HepG2 (cell line): ENCODE data around the gene C20orf204. TPM values are rescaled to one million over a fixed set of nuclear protein-coding genes. Genes with fewer than 3 reads are reported as not detected.

Source experiments
- BORCS8-MEF2B ChIP-seq: sonication (generic); formaldehyde crosslinking; IDR thresholded peaks from 2 replicates; pipeline ENCODE4 v1.8.0; 2022; ENCODE audit warnings: mild to moderate bottlenecking, missing genetic modification reagents
- EED ChIP-seq: sonication (generic); formaldehyde crosslinking; IDR thresholded peaks from 2 replicates; pipeline ENCODE4 v1.5.0; 2020; ENCODE audit warnings: mild to moderate bottlenecking, missing genetic modification reagents
- FOSL1 ChIP-seq: sonication (generic); formaldehyde crosslinking; IDR thresholded peaks from 2 replicates; pipeline ENCODE4 v1.9.0; 2021; ENCODE audit warnings: missing genetic modification reagents, borderline replicate concordance
- HNF4G ChIP-seq, 2 experiments: sonication (generic) in 1 of 2; formaldehyde crosslinking in 1 of 2; IDR thresholded peaks; 2 replicates each; pipeline versions ENCODE4 v1.4.0 to v1.6.1; 2011 to 2020; ENCODE audit warnings: borderline replicate concordance in 2 of 2, low read depth in 2 of 2, mild to moderate bottlenecking in 2 of 2, low read length in 1 of 2, missing genetic modification reagents in 1 of 2, moderate library complexity in 1 of 2
- NFKBIZ ChIP-seq: IDR thresholded peaks from 2 replicates; pipeline ENCODE4 v1.6.1; 2018; ENCODE audit warnings: missing genetic modification reagents, missing compliant biosample characterization
- NFYB ChIP-seq: sonication (generic); formaldehyde crosslinking; IDR thresholded peaks from 2 replicates; pipeline ENCODE4 v1.4.0; 2020; ENCODE audit warnings: missing genetic modification reagents
- SRY ChIP-seq: sonication (generic); formaldehyde crosslinking; IDR thresholded peaks from 2 replicates; pipeline ENCODE4 v1.8.0; 2022; ENCODE audit warnings: mild to moderate bottlenecking, missing genetic modification reagents
- TCF7 ChIP-seq: sonication (generic); IDR thresholded peaks from 2 replicates; pipeline ENCODE4 v1.6.1; 2016; ENCODE audit warnings: antibody characterized with exemption, low read depth
- ZBTB8A ChIP-seq: sonication (generic); formaldehyde crosslinking; IDR thresholded peaks from 2 replicates; pipeline ENCODE4 v1.4.0; 2020; ENCODE audit warnings: mild to moderate bottlenecking, low read depth, missing genetic modification reagents, borderline replicate concordance
- ZNF143 ChIP-seq: sonication (generic); formaldehyde crosslinking; IDR thresholded peaks from 2 replicates; pipeline ENCODE4 v1.4.0; 2020; ENCODE audit warnings: missing genetic modification reagents
- ZNF20 ChIP-seq: sonication (generic); formaldehyde crosslinking; IDR thresholded peaks from 2 replicates; pipeline ENCODE4 v1.4.0; 2020; ENCODE audit warnings: mild to moderate bottlenecking, moderate library complexity, missing genetic modification reagents
- ZNF543 ChIP-seq: sonication (generic); formaldehyde crosslinking; IDR thresholded peaks from 2 replicates; pipeline ENCODE4 v1.4.0; 2020; ENCODE audit warnings: mild to moderate bottlenecking, missing genetic modification reagents
- ZNF552 ChIP-seq: sonication (generic); formaldehyde crosslinking; IDR thresholded peaks from 2 replicates; pipeline ENCODE4 v1.9.0; 2022; ENCODE audit warnings: missing genetic modification reagents, mild to moderate bottlenecking, borderline replicate concordance
- ZNF841 ChIP-seq: sonication (generic); formaldehyde crosslinking; IDR thresholded peaks from 2 replicates; pipeline ENCODE4 v1.8.1; 2023; ENCODE audit warnings: missing genetic modification reagents, borderline replicate concordance
- polyA plus RNA-seq, 8 experiments: library from polyadenylated mRNA; depleted of rRNA in 3 of 8; stranded (reverse) in 7 of 8; unstranded in 1 of 8; fragments of >200 nt; fragmentation: Illumina TruSeq in 4 of 8; extraction: Trizol in 4 of 8; gene quantifications; 2 replicates each; pipeline versions ENCODE4 v1.2.1 to v1.2.3, GENCODE V29; 2011 to 2016; ENCODE audit warnings: low read depth in 4 of 8, missing spikeins in 1 of 8, mixed read lengths in 1 of 8; ENCODE audit not compliant: insufficient read depth in 1 of 8
- total RNA-seq, 5 experiments: library from RNA; depleted of rRNA; stranded (reverse); fragments of >200 nt; fragmentation: Illumina TruSeq; extraction: Trizol; gene quantifications; 2 replicates each; pipeline ENCODE4 v1.2.3, GENCODE V29; 2016; ENCODE audit warnings: low read depth in 1 of 5
- TF ChIP-seq, protein P1 (sequence below): sonication (generic); formaldehyde crosslinking; IDR thresholded peaks from 2 replicates; pipeline ENCODE4 v1.5.0; 2020; ENCODE audit warnings: mild to moderate bottlenecking, missing genetic modification reagents, moderate library complexity
- TF ChIP-seq, protein P2 (sequence below): sonication (generic); formaldehyde crosslinking; IDR thresholded peaks from 2 replicates; pipeline ENCODE4 v1.4.0; 2020; ENCODE audit warnings: missing genetic modification reagents, borderline replicate concordance
- TF ChIP-seq, protein P3 (sequence below): IDR thresholded peaks from 2 replicates; pipeline ENCODE4 v1.6.1; 2012; ENCODE audit warnings: inconsistent platforms
- TF ChIP-seq, protein P4 (sequence below): sonication (generic); formaldehyde crosslinking; IDR thresholded peaks from 2 replicates; pipeline ENCODE4 v1.5.0; 2020; ENCODE audit warnings: mild to moderate bottlenecking, missing genetic modification reagents
- TF ChIP-seq, protein P5 (sequence below): sonication (generic); formaldehyde crosslinking; IDR thresholded peaks from 2 replicates; pipeline ENCODE4 v1.4.0; 2020; ENCODE audit warnings: missing genetic modification reagents

Gene C20orf204
- total and polyA plus RNA-seq, 2 of the 13 experiments (the other 11 are each of a cell fraction or from before 2014, with no cell fraction given): 22.1 to 80.0 TPM

DNA sequence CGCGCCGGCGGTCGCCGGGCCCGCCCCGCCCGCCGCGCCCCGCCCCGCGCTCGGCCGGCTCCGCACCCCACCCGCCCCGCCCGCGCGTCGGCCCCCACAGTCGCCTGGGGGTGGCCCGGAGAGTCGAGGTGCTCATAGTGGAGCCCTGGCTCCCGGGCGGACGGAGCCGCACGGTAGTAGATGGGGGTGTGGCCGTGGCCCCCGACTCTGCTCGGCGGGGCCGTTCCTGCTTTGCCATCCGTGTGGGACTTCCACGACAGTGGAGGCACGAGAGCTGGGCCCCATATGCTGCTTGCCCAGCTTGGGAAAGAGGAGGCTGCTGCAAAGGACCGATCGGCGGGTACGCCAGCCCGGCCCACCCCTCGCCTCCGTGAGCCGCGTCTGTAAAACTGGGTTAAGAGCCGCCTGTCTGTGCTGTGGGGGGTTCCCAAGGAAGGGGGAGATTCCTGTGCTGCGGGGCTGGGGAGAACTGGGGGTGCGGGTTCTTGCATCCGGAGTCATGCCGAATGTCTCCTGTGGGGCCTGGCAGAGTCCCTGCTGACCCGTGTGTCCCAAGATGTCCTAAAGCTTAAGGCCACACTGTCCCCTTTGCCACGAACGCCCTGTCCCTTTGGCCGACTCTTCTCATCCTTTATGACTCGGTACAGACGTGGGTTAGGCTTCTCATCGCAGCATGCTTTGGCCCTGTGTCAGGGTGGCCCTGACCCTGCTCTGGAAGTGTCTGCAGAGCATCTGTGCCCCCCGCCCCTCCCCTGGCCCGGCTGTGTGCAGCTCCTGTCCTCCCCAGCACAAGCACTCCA is 44.2 kb downstream of the C20orf204 start, which contains the start of gene OPRL1 (continued):
- TF ChIP-seq, protein P1, sequence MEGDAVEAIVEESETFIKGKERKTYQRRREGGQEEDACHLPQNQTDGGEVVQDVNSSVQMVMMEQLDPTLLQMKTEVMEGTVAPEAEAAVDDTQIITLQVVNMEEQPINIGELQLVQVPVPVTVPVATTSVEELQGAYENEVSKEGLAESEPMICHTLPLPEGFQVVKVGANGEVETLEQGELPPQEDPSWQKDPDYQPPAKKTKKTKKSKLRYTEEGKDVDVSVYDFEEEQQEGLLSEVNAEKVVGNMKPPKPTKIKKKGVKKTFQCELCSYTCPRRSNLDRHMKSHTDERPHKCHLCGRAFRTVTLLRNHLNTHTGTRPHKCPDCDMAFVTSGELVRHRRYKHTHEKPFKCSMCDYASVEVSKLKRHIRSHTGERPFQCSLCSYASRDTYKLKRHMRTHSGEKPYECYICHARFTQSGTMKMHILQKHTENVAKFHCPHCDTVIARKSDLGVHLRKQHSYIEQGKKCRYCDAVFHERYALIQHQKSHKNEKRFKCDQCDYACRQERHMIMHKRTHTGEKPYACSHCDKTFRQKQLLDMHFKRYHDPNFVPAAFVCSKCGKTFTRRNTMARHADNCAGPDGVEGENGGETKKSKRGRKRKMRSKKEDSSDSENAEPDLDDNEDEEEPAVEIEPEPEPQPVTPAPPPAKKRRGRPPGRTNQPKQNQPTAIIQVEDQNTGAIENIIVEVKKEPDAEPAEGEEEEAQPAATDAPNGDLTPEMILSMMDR: 0 out of 2 replicates have a peak, but pooled peaks have one; percentile 8
- TF ChIP-seq SRY (CRISPR knock-in tag) (0 out of 2 replicates have a peak, but pooled peaks have one; percentile 51), BORCS8-MEF2B (CRISPR knock-in tag) (peak; percentile 74), EED (CRISPR knock-in tag) (0 out of 2 replicates have a peak, but pooled peaks have one; percentile 71), ZNF20 (CRISPR knock-in tag) (no peak), TCF7 (no peak), ZBTB8A (CRISPR knock-in tag) (no peak), ZNF552 (CRISPR knock-in tag) (0 out of 2 replicates have a peak, but pooled peaks have one; percentile 44), ZNF841 (CRISPR knock-in tag) (no peak), ZNF143 (no peak), NFKBIZ (CRISPR knock-in tag) (no peak), NFYB (CRISPR knock-in tag) (0 out of 2 replicates have a peak, but pooled peaks have one; percentile 14), FOSL1 (CRISPR knock-in tag) (no peak), HNF4G (IDR thresholded peaks at IDR 0.05; ENCODE audit: borderline replicate concordance, low read depth, low read length) (no peak), HNF4G (CRISPR knock-in tag; IDR thresholded peaks at IDR 0.05; ENCODE audit: borderline replicate concordance, low read depth) (no peak), ZNF543 (peak; percentile 57; the same call in 1 of the 2 replicates)
- TF ChIP-seq, protein P2, sequence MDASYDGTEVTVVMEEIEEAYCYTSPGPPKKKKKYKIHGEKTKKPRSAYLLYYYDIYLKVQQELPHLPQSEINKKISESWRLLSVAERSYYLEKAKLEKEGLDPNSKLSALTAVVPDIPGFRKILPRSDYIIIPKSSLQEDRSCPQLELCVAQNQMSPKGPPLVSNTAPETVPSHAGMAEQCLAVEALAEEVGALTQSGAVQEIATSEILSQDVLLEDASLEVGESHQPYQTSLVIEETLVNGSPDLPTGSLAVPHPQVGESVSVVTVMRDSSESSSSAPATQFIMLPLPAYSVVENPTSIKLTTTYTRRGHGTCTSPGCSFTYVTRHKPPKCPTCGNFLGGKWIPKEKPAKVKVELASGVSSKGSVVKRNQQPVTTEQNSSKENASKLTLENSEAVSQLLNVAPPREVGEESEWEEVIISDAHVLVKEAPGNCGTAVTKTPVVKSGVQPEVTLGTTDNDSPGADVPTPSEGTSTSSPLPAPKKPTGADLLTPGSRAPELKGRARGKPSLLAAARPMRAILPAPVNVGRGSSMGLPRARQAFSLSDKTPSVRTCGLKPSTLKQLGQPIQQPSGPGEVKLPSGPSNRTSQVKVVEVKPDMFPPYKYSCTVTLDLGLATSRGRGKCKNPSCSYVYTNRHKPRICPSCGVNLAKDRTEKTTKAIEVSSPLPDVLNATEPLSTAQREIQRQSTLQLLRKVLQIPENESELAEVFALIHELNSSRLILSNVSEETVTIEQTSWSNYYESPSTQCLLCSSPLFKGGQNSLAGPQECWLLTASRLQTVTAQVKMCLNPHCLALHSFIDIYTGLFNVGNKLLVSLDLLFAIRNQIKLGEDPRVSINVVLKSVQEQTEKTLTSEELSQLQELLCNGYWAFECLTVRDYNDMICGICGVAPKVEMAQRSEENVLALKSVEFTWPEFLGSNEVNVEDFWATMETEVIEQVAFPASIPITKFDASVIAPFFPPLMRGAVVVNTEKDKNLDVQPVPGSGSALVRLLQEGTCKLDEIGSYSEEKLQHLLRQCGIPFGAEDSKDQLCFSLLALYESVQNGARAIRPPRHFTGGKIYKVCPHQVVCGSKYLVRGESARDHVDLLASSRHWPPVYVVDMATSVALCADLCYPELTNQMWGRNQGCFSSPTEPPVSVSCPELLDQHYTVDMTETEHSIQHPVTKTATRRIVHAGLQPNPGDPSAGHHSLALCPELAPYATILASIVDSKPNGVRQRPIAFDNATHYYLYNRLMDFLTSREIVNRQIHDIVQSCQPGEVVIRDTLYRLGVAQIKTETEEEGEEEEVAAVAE (CRISPR knock-in tag): no peak
- TF ChIP-seq, protein P3, sequence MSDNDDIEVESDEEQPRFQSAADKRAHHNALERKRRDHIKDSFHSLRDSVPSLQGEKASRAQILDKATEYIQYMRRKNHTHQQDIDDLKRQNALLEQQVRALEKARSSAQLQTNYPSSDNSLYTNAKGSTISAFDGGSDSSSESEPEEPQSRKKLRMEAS: peak; percentile 14; the same call in 1 of the 2 replicates
- TF ChIP-seq, protein P4, sequence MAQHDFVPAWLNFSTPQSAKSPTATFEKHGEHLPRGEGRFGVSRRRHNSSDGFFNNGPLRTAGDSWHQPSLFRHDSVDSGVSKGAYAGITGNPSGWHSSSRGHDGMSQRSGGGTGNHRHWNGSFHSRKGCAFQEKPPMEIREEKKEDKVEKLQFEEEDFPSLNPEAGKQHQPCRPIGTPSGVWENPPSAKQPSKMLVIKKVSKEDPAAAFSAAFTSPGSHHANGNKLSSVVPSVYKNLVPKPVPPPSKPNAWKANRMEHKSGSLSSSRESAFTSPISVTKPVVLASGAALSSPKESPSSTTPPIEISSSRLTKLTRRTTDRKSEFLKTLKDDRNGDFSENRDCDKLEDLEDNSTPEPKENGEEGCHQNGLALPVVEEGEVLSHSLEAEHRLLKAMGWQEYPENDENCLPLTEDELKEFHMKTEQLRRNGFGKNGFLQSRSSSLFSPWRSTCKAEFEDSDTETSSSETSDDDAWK (CRISPR knock-in tag): no peak
- TF ChIP-seq, protein P5, sequence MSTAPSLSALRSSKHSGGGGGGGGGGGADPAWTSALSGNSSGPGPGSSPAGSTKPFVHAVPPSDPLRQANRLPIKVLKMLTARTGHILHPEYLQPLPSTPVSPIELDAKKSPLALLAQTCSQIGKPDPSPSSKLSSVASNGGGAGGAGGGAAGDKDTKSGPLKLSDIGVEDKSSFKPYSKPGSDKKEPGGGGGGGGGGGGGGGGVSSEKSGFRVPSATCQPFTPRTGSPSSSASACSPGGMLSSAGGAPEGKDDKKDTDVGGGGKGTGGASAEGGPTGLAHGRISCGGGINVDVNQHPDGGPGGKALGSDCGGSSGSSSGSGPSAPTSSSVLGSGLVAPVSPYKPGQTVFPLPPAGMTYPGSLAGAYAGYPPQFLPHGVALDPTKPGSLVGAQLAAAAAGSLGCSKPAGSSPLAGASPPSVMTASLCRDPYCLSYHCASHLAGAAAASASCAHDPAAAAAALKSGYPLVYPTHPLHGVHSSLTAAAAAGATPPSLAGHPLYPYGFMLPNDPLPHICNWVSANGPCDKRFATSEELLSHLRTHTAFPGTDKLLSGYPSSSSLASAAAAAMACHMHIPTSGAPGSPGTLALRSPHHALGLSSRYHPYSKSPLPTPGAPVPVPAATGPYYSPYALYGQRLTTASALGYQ (CRISPR knock-in tag): no peak
